Measurements from ENCODE around the gene MAML2.

- no peak for TF ChIP-seq CTCF (IDR thresholded peaks at IDR 0.05; ENCODE audit: insufficient read depth, low read length)
- no peak for TF ChIP-seq GABPA (IDR thresholded peaks at IDR 0.05; ENCODE audit: low read depth)
These were observed 252.3 kb downstream of the MAML2 start for GRCh38 chr11:96090711-96091110.

Data from HL-60 (cell line).